ENCODE data around the gene TEX11.

- TF ChIP-seq POLR2A (IDR thresholded peaks at IDR 0.05) (no peak), CTCF (IDR thresholded peaks at IDR 0.05) (no peak)
Measured at GRCh38 chrX:70554948-70555347, 353.6 kb downstream of the TEX11 start.

All from vagina (tissue), 2 donors.